ENCODE measurements around the gene C11orf71.
A peak's percentile ranks its signal among the peaks of the same experiment; 100 is the strongest.

Gene C11orf71

GRCh38 chr11:114400216-114400914, at the start of gene C11orf71, which contains the start of gene RBM7:
Gene C11orf71, minus strand, starts transcription at chr11:114400511. Its CDS starts 180 bp downstream, at chr11:114400331.
Gene RBM7, plus strand, starts transcription at chr11:114400666. Its CDS starts 6 bp downstream, at chr11:114400672.
- peak; percentile 98 for DNase-seq (ENCODE audit: low read depth)

GRCh38 chr11:114449845-114450244, 49.5 kb upstream of the C11orf71 start:
- DNase-seq (ENCODE audit: low read depth) = no peak

GRCh38 chr11:114448749-114449482, 48.6 kb upstream of the C11orf71 start:
- no peak for DNase-seq (ENCODE audit: low read depth)

GRCh38 chr11:114447892-114448291, 47.6 kb upstream of the C11orf71 start:
- no peak for DNase-seq (ENCODE audit: low read depth)

GRCh38 chr11:114447444-114447843, 47.1 kb upstream of the C11orf71 start:
- DNase-seq (ENCODE audit: low read depth) = no peak

- no peak for DNase-seq (ENCODE audit: low read depth)
Observed at GRCh38 chr11:114442536-114442935, 42.2 kb upstream of the C11orf71 start.

GRCh38 chr11:114441921-114442320, 41.6 kb upstream of the C11orf71 start:
- no peak for DNase-seq (ENCODE audit: low read depth)

GRCh38 chr11:114440971-114441763, 40.9 kb upstream of the C11orf71 start:
- no peak for DNase-seq (ENCODE audit: low read depth)

GRCh38 chr11:114440121-114440860, 40.0 kb upstream of the C11orf71 start:
- no peak for DNase-seq (ENCODE audit: low read depth)

GRCh38 chr11:114439229-114440120, 39.2 kb upstream of the C11orf71 start, which contains the start of gene REXO2:
Gene REXO2, plus strand, starts transcription at chr11:114439467. Its CDS starts 62 bp downstream, at chr11:114439529.
- DNase-seq (ENCODE audit: low read depth) = peak; percentile 91

- DNase-seq (ENCODE audit: low read depth) = no peak
Observed at GRCh38 chr11:114438303-114438702, 38.0 kb upstream of the C11orf71 start.

GRCh38 chr11:114433376-114433775, 33.1 kb upstream of the C11orf71 start:
- no peak for DNase-seq (ENCODE audit: low read depth)

- DNase-seq (ENCODE audit: low read depth) = no peak
Observed at GRCh38 chr11:114432893-114433292, 32.6 kb upstream of the C11orf71 start.

GRCh38 chr11:114430290-114430689, 30.0 kb upstream of the C11orf71 start:
- no peak for DNase-seq (ENCODE audit: low read depth)

- no peak for DNase-seq (ENCODE audit: low read depth)
Observed at GRCh38 chr11:114426280-114426679, 26.0 kb upstream of the C11orf71 start.

GRCh38 chr11:114416441-114416961, 16.2 kb upstream of the C11orf71 start:
- no peak for DNase-seq (ENCODE audit: low read depth)

GRCh38 chr11:114413958-114414357, 13.6 kb upstream of the C11orf71 start:
- no peak for DNase-seq (ENCODE audit: low read depth)

GRCh38 chr11:114412946-114413345, 12.6 kb upstream of the C11orf71 start:
- DNase-seq (ENCODE audit: low read depth) = no peak

GRCh38 chr11:114401311-114401710, 1.0 kb upstream of the C11orf71 start:
- DNase-seq (ENCODE audit: low read depth) = no peak

- no peak for DNase-seq (ENCODE audit: low read depth)
Observed at GRCh38 chr11:114400915-114401223, 558 bp upstream of the C11orf71 start.
